H9 (cell line): ENCODE data around the gene SRGAP1. TPM values are rescaled to one million over a fixed set of nuclear protein-coding genes. Genes with fewer than 3 reads are reported as not detected.

Source experiments
- DNase-seq: peaks from one replicate; pipeline ENCODE4 v3.0.0-alpha.2; 2017
- H2AFZ ChIP-seq: one replicate; pipeline ENCODE4 v1.6.1; 2013; ENCODE audit warnings: mild to moderate bottlenecking, low read length, control low read depth, moderate library complexity
- H2AK5ac ChIP-seq: 2 replicates; pipeline ENCODE4 v1.6.1; 2013; ENCODE audit warnings: low read length, control low read depth, mixed read lengths; ENCODE audit not compliant: insufficient read length
- H2BK120ac ChIP-seq: one replicate; pipeline ENCODE4 v1.6.1; 2013; ENCODE audit warnings: low read depth, mild to moderate bottlenecking, low read length, control low read depth, inconsistent platforms; ENCODE audit not compliant: poor library complexity, severe bottlenecking
- H2BK12ac ChIP-seq: 2 replicates; pipeline ENCODE4 v1.6.1; 2013; ENCODE audit warnings: low read length, control low read depth, mixed read lengths, low read depth; ENCODE audit not compliant: insufficient read length
- H2BK15ac ChIP-seq: 2 replicates; pipeline ENCODE4 v1.6.1; 2013; ENCODE audit warnings: low read depth, low read length, control low read depth
- H2BK20ac ChIP-seq: one replicate; pipeline ENCODE4 v1.6.1; 2013; ENCODE audit warnings: low read depth, mild to moderate bottlenecking, low read length, control low read depth, inconsistent platforms; ENCODE audit not compliant: poor library complexity, severe bottlenecking
- H2BK5ac ChIP-seq: 2 replicates; pipeline ENCODE4 v1.6.1; 2013; ENCODE audit warnings: low read length, control low read depth, mixed read lengths; ENCODE audit not compliant: insufficient read length
- H3K14ac ChIP-seq: 2 replicates; pipeline ENCODE4 v1.6.1; 2013; ENCODE audit warnings: low read length, control low read depth; ENCODE audit not compliant: insufficient read depth
- H3K18ac ChIP-seq: 2 replicates; pipeline ENCODE4 v1.6.1; 2013; ENCODE audit warnings: low read depth, mild to moderate bottlenecking, mixed read lengths, low read length, control low read depth; ENCODE audit not compliant: insufficient read length
- H3K23ac ChIP-seq: 2 replicates; pipeline ENCODE4 v1.6.1; 2013; ENCODE audit warnings: low read length, control low read depth, mixed read lengths, low read depth; ENCODE audit not compliant: insufficient read length
- H3K23me2 ChIP-seq: 2 replicates; pipeline ENCODE4 v1.6.1; 2013; ENCODE audit warnings: low read depth, mild to moderate bottlenecking, mixed read lengths, low read length, control low read depth; ENCODE audit not compliant: insufficient read length, poor library complexity, severe bottlenecking
- H3K27ac ChIP-seq: 2 replicates; pipeline ENCODE4 v1.5.1; 2013; ENCODE audit warnings: low read length, control low read depth, mixed read lengths, low read depth; ENCODE audit not compliant: insufficient read length
- H3K27me3 ChIP-seq: 2 replicates; pipeline ENCODE4 v1.6.1; 2013; ENCODE audit warnings: low read length, control low read depth, inconsistent platforms; ENCODE audit not compliant: insufficient read depth
- H3K4ac ChIP-seq: 2 replicates; pipeline ENCODE4 v1.6.1; 2013; ENCODE audit warnings: low read depth, mild to moderate bottlenecking, control low read depth, inconsistent platforms, low read length, moderate library complexity
- H3K4me1 ChIP-seq: 2 replicates; pipeline ENCODE4 v1.6.1; 2013; ENCODE audit warnings: low read length, control low read depth, inconsistent platforms; ENCODE audit not compliant: insufficient read depth
- H3K4me2 ChIP-seq: 2 replicates; pipeline ENCODE4 v1.6.1; 2013; ENCODE audit warnings: low read length, control low read depth, mixed read lengths; ENCODE audit not compliant: insufficient read length, insufficient read depth
- H3K56ac ChIP-seq: 2 replicates; pipeline ENCODE4 v1.6.1; 2013; ENCODE audit warnings: low read depth, mild to moderate bottlenecking, mixed read lengths, low read length, control low read depth; ENCODE audit not compliant: insufficient read length
- H3K79me1 ChIP-seq: 2 replicates; pipeline ENCODE4 v1.6.1; 2013; ENCODE audit warnings: low read depth, mild to moderate bottlenecking, moderate library complexity, low read length, control low read depth, inconsistent platforms; ENCODE audit not compliant: insufficient read depth, poor library complexity, severe bottlenecking
- H3K79me2 ChIP-seq: 2 replicates; pipeline ENCODE4 v1.6.1; 2013; ENCODE audit warnings: low read length, control low read depth, inconsistent platforms; ENCODE audit not compliant: insufficient read depth
- H3K9ac ChIP-seq: 2 replicates; pipeline ENCODE4 v1.6.1; 2013; ENCODE audit warnings: low read length, control low read depth, mixed read lengths; ENCODE audit not compliant: insufficient read length; ENCODE audit errors: extremely low read depth
- H3K9me3 ChIP-seq: one replicate; pipeline ENCODE4 v1.6.1; 2013; ENCODE audit warnings: low read depth, low read length, inconsistent platforms; ENCODE audit not compliant: control insufficient read depth
- H3T11ph ChIP-seq: one replicate; pipeline ENCODE4 v1.6.1; 2013; ENCODE audit warnings: mild to moderate bottlenecking, low read length, control low read depth, inconsistent platforms
- H4K20me1 ChIP-seq: one replicate; pipeline ENCODE4 v1.6.1; 2013; ENCODE audit not compliant: control insufficient read depth, insufficient read length, insufficient read depth
- H4K5ac ChIP-seq: 2 replicates; pipeline ENCODE4 v1.6.1; 2013; ENCODE audit warnings: low read depth, mild to moderate bottlenecking, mixed read lengths, low read length, control low read depth; ENCODE audit not compliant: insufficient read length
- H4K8ac ChIP-seq: replicated peaks from 2 replicates; pipeline ENCODE4 v1.6.1; 2013; ENCODE audit warnings: low read length, control low read depth, mixed read lengths, low read depth; ENCODE audit not compliant: insufficient read length
- H4K91ac ChIP-seq: 2 replicates; pipeline ENCODE4 v1.6.1; 2013; ENCODE audit warnings: low read depth, mild to moderate bottlenecking, moderate library complexity, mixed read lengths, low read length, control low read depth; ENCODE audit not compliant: insufficient read length
- H3K27ac Mint-ChIP-seq, 3 experiments: 2 replicates in 2 of 3; 3 replicates in 1 of 3; pipeline ENCODE4 v1.8.0; 2020 to 2021; ENCODE audit warnings: mixed read lengths in 3 of 3, mild to moderate bottlenecking in 1 of 3, moderate library complexity in 1 of 3
- H3K27me3 Mint-ChIP-seq: 2 replicates; pipeline ENCODE4 v1.8.0; 2021; ENCODE audit warnings: low read depth, mild to moderate bottlenecking, moderate library complexity, mixed read lengths
- H3K36me3 Mint-ChIP-seq, 3 experiments: 2 replicates in 2 of 3; 3 replicates in 1 of 3; pipeline ENCODE4 v1.8.0; 2020 to 2021; ENCODE audit warnings: low read depth in 3 of 3, mixed read lengths in 3 of 3; ENCODE audit not compliant: insufficient read depth in 1 of 3
- H3K4me1 Mint-ChIP-seq, 2 experiments: 2 replicates each; pipeline ENCODE4 v1.8.0; 2020; ENCODE audit warnings: mixed read lengths in 2 of 2
- H3K4me3 Mint-ChIP-seq, 2 experiments: 2 replicates in 1 of 2; 3 replicates in 1 of 2; pipeline ENCODE4 v1.8.0; 2020 to 2021; ENCODE audit warnings: mild to moderate bottlenecking in 2 of 2, mixed read lengths in 2 of 2, moderate library complexity in 1 of 2
- H3K9me3 Mint-ChIP-seq, 2 experiments: 2 replicates in 1 of 2; 3 replicates in 1 of 2; pipeline ENCODE4 v1.8.0; 2020; ENCODE audit warnings: mild to moderate bottlenecking in 2 of 2, mixed read lengths in 2 of 2, moderate library complexity in 1 of 2
- WGBS: extraction: QIAGEN DNeasy Blood & Tissue Kit; methylation state at CpG from one replicate; pipeline ENCODE4 v1.1.7; 2013; ENCODE audit warnings: missing lambda C conversion rate, low lambda C conversion rate, mixed read lengths; ENCODE audit not compliant: insufficient read length; ENCODE audit errors: extremely low coverage; 5-methylcytosine and 5-hydroxymethylcytosine counted together
- total RNA-seq: library from RNA; stranded (reverse); gene quantifications from 2 replicates; pipeline ENCODE4 v1.2.1, GENCODE V29; 2021
- TF ChIP-seq, protein P1 (sequence below): fragments of 200-600 bp; sonication (generic); conservative IDR thresholded peaks from 3 replicates; pipeline ENCODE4 v1.8.0; 2021; ENCODE audit warnings: antibody characterized with exemption, mild to moderate bottlenecking

The SRGAP1 gene
- total RNA-seq, 1 experiment from 2014 or later: 4.8 TPM

DNA sequence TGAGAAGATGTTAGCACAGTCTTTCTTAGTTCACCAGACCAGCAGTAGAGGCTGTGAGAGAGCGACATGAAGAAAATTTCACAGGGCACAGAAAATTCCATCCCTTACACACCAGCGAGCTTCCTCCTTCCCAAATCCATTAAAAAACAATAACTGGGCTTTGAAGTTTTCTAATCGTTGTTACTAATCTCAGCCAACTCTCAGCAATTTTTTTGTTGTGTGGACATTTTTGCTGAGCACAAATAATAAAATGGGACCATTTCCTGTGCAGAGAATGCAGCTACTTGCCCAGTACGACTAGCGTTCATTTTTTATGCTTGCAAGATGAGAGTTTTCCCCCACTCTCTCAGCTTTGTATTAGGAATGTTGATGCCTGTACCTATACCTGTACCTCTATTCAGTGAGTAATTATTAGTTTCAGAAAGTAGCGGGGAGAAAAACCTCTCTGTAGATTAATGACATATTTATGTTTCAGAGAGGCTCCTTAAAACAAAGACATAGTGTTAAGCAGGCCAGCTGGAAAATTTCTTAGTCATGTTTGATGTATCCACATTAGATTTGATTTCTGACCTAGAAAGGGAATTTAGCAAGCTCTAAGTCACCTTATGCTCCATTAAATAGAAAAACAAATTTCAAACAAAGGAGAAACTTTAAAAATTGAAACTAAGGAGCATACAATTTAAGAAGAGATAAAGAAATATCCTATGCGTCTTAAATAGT lies 146.5 kb downstream of the SRGAP1 start:
- Histone ChIP-seq H2BK20ac (no peak overlapping the region), H4K20me1 (no peaks in the 10 kb centered on the region), H3K9ac (no peak overlapping the region), H3K14ac (no peak overlapping the region), H4K91ac (no peak overlapping the region), H2BK5ac (no peak overlapping the region), H2AFZ (no peak overlapping the region), H3K4me2 (no peak overlapping the region), H3K79me1 (no peaks in the 10 kb centered on the region), H2AK5ac (no peak overlapping the region), H3K23ac (no peak overlapping the region), H3K9me3 (no peaks in the 10 kb centered on the region), H3K4ac (no peak overlapping the region), H2BK15ac (no peak overlapping the region), H2BK12ac (no peak overlapping the region), H3K27ac (no peak overlapping the region), H2BK120ac (no peak overlapping the region), H3K27me3 (no peaks in the 10 kb centered on the region; the same call in 1 of the 2 replicates), H4K8ac (no peak overlapping the region), H3K18ac (no peak overlapping the region), H3K79me2 (no peaks in the 10 kb centered on the region), H3T11ph (no peak overlapping the region), H3K4me1 (no peaks in the 10 kb centered on the region), H4K5ac (no peak overlapping the region), H3K23me2 (no peaks in the 10 kb centered on the region), H3K56ac (no peak overlapping the region)
- Mint-ChIP-seq H3K4me1 (peaks cover 11 to 17% of the 10 kb centered on the region in 2 experiments), H3K36me3 (peaks cover 0 to 2% (median 2%) of the 10 kb centered on the region in 3 experiments; a peak in 3 of 7 replicates), H3K27ac (no peak overlapping the region; a peak in 1 of 7 replicates), H3K9me3 (no peaks in the 10 kb centered on the region), H3K27me3 (no peaks in the 10 kb centered on the region), H3K4me3 (no peak overlapping the region)
- DNase-seq: no peak
- no CpG with 5 or more reads among the region's 7 CpGs for WGBS
- TF ChIP-seq, protein P1, sequence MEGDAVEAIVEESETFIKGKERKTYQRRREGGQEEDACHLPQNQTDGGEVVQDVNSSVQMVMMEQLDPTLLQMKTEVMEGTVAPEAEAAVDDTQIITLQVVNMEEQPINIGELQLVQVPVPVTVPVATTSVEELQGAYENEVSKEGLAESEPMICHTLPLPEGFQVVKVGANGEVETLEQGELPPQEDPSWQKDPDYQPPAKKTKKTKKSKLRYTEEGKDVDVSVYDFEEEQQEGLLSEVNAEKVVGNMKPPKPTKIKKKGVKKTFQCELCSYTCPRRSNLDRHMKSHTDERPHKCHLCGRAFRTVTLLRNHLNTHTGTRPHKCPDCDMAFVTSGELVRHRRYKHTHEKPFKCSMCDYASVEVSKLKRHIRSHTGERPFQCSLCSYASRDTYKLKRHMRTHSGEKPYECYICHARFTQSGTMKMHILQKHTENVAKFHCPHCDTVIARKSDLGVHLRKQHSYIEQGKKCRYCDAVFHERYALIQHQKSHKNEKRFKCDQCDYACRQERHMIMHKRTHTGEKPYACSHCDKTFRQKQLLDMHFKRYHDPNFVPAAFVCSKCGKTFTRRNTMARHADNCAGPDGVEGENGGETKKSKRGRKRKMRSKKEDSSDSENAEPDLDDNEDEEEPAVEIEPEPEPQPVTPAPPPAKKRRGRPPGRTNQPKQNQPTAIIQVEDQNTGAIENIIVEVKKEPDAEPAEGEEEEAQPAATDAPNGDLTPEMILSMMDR: no peak
